Stimulated activated CD8-positive, alpha-beta memory T cell treated with anti-CD3 and anti-CD28 coated beads, Interleukin-12 subunit alpha, Interleukin-12 subunit beta, amount 100 ng/mL, for 4 hours (primary cell): ENCODE data around the gene MPST.
A peak's percentile ranks its signal among the peaks of the same experiment; 100 is the strongest.
"Not testable (repeated sequence)": the region's sequence is repeated elsewhere in the genome, so short reads cannot be mapped to it uniquely, and the experiment has no call there.

ENCODE experiments used
- DNase-seq: peaks from one replicate; pipeline ENCODE4 v3.0.0-alpha.2; 2020; ENCODE audit warnings: low read depth

MPST gene

GRCh38 chr22:37019309-37020191, at the start of gene MPST, which contains the start of gene TST:
TSS of gene MPST (plus strand) at chr22:37019742. CDS start at chr22:37019837, 95 bp downstream.
TSS of gene TST (minus strand) at chr22:37019447. CDS start at chr22:37018732, 715 bp downstream.
- peak; percentile 24 for DNase-seq

DNA sequence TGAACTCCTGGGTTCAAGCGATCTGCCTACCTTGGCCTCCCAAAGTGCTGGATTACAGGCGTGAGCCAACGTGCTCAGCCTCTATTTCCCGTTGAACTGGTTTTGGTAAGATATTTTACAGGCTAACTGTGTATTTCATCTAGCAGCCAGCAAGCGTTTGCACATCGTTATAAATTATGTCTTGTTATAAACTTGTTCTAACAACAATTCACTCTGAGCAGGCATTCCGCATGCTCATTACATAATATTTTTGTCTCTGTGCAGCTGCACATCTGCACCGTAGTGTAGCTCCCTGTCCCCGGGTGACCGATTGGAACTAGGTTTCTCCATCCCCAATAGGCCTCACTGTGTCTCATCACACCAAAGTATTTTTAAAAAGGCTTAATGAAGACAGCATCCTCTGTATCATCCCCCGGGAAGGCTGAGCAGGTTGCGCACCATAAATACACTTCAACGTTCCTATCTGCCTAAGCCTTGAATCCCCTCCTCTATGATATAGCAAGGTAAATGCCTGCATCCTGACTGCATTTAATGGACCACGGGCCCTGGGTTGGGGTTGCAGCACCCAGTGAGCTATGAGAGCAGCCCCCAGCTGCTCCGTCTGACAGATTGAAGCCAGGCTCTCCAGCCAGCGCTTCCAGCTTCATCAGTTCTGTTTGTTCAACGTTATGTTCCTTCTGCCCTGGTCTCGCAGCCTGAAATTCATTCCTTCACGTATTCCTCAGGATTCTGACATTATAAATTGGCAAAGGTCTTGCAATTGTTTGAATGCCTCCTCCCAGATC, 48.0 kb upstream of the MPST start:
- no peak for DNase-seq

- no peak for DNase-seq
Observed at GRCh38 chr22:36976606-36977005, 42.9 kb upstream of the MPST start.

DNA sequence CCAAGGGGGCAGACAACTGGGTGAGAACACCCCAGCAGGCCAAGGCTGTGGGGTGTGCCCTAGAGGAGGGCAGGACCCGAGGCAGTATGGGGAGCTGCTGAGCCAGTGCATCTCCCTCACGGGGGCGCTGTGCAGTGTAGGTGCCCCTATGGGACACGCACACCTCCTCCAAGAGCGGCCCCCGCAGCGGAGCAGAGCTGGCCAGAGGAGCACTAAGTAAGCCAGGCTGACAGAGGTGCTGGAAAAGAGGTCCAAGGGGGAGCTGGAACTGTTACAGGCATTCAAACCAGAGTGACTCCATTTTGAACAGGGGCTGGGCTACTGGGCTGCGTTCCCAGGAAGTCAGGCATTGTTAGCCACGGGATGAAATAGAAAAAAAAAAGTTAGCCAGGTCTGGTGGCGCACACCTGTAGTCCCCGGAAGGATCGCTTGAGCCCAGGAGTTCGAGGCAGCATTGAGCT, 42.1 kb upstream of the MPST start:
- peak; percentile 62 for DNase-seq

DNA sequence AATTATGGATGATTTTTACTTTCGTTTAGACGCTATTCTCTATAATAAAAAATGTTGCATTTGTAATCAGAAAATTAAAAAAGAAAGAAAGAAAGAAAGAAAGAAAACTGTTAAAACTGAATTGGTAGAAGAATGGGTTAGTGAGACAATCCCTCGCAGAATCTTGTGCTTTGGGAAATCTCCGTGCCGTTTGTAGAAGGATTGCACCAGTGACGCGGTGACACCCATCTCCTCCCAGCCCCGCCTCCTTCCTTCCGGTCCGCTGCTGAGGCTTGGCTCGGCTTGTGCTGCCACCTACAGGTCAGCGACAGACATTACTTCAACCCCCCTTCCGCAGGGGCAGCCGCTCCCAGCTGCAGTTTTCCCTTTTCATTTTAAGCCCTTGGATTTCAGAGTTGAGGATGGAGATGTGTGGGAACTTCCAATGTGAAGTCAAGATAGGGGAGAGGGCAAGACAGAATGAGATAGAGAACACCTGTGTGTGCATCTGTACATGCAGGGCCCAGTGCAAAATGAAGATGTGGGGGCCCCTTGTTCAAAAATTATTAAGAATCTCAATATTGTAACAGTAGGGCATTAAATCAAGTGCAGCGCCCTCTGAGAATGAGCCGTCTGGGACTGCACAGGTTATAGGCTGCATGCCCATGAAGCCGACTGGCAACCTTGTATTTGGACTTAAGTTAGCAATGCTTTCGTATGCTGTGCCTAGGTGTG, 41.4 kb upstream of the MPST start:
- DNase-seq: peak; percentile 76

- no peak for DNase-seq
Observed at GRCh38 chr22:36979016-36979910, 40.3 kb upstream of the MPST start.

GRCh38 chr22:36981247-36981775, 38.2 kb upstream of the MPST start:
- DNase-seq: no peak

- DNase-seq: no peak
Observed at GRCh38 chr22:36982136-36982535, 37.4 kb upstream of the MPST start.

DNA sequence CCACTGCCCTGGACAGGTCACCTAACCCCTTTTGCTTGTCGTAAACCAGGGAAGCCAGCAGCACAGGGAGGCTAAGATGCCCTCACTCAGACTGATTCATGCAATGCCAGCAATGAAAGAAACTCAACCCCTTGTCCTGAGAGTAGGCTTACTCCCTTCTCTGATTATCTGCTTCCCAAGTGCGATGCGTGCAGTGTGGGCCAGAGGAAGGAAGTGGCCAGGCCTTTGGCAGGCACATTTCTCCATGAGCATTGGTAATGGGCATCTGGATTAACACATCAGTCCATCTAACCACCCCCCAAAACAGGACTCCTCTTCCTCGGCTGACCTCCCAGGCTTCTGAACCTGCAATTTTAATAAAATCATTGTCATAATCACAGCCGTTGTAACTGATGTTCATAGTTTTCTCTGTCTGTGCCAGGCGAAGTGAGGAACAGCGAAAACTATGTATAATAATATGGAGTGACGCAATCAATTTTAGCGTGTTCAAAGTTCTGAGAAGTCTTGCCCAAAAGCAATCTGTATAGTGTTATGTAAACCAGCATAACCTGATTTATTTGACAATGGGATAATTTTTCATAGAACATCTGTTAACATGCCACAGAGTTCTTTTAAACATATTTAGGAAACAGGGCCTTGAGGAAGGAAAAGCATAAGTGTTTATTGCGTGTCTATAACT, 34.2 kb upstream of the MPST start:
- no peak for DNase-seq

DNA sequence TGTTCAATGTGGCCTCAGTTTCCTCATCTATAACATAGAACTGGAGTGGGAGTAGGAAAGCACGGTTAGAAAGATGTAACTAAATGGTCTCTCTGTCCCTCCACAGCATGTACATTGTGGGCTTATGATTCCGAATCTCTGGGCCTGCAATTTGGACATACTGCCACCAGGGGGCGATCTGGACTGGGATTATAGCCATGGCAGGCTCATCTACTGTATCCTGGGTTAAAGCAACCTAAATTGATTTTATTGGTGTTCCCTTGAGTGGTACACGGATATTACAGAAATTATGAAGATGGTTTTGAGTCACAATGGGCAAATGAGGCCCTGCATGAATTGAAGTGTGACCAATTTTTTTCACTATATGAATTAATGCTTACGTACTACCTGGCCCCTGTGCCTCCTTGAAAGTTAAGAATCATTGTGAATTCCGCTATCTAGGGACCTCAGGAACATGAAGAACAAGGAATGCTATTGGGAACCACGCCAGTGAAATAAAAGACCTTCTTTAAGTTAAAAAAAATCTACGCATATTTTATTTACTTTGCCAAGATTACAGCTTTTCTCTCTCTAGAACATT, 33.2 kb upstream of the MPST start:
- DNase-seq: no peak

DNA sequence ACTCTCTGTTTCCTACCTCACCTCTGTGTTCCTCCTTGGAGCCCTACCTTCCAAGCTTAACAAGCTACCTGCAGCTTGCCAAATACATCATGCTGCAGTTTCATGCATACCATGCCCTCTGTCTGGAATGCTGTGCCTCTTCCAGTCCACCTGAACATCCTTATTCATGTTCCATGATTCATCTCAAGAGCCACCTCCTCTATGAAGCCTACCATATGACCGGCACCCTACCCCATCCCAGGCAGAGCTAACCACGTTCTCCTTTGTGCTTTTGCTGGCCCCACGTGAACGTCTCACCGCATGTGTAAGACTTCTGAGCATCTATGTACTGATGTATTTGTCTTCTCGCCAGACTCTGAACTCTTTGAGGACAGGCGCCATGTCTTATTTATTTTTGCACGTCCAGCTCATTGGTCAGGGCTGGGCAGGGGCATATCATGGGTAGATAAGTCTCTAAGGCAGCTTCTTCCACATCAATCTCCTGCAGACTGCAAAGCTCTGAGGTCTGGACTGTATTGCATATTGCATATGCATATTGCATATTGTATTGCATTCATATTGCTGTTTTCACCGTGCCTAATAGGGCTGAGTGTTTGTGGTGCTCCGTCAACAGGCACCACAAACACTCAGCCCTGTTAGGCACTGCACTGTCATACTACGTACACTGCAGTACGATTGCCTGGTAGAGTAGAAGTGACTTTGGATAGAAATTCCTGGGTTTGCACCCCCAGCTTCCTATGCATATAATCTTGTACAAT, 31.3 kb upstream of the MPST start:
- no peak for DNase-seq

DNA sequence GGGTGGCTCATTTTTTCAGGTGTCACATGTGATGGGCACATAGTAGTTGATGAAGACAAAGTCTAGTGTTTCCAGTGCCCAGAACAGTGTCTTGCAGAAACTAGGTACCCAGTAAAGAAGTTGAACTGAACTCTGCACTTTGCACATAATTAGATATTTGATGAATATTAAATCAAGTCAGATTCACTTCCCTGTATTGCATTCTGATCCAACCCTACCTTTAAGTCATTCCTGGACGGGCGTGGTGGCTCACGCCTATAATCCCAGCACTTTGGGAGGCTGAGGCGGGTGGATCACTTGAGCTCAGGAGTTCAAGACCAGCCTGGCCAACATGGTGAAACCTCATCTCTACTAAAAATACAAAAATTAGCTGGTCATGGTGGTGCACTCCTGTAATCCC, 30.5 kb upstream of the MPST start:
- not testable (repeated sequence) for DNase-seq

DNA sequence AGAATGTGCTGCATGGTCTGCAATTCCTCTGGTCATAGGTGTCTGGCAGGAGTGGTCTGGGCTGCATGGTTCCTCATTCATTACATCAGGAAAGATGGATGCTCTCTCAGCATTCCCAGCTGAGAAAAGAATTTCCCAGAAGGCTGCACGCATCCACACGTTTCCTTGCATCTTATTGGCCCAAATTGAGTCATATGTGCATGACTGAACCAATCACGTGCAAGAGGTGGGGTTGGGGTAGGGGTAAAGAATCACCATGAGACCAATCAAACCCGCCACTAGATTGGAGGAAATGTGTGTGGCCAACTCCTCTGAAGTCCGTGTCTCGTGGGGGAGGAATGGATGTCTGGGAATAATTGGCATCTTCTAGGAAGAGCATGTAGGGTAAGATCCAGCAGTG, 29.1 kb upstream of the MPST start:
- DNase-seq: no peak

DNA sequence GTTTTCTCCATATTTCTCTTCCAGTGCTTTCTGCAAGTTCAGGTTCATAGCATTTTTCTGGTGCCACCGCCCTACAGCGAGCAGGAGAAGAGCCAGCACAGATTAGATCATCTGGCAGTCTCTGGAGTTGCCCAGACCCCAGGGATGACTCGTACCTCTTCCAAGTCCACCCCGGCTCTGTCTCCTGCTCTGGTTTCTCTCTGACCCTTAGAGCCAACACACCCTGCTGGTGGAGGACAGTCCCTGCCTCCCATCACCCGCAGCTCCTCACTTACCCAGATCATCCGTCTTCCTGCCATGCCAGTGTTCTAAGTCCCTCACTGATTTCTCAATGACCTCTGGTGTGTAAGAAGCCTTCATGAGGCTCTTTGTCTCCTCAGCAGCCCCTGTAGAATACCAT, 28.3 kb upstream of the MPST start:
- DNase-seq: no peak

GRCh38 chr22:36997746-36998145, 21.8 kb upstream of the MPST start:
- no peak for DNase-seq

DNA sequence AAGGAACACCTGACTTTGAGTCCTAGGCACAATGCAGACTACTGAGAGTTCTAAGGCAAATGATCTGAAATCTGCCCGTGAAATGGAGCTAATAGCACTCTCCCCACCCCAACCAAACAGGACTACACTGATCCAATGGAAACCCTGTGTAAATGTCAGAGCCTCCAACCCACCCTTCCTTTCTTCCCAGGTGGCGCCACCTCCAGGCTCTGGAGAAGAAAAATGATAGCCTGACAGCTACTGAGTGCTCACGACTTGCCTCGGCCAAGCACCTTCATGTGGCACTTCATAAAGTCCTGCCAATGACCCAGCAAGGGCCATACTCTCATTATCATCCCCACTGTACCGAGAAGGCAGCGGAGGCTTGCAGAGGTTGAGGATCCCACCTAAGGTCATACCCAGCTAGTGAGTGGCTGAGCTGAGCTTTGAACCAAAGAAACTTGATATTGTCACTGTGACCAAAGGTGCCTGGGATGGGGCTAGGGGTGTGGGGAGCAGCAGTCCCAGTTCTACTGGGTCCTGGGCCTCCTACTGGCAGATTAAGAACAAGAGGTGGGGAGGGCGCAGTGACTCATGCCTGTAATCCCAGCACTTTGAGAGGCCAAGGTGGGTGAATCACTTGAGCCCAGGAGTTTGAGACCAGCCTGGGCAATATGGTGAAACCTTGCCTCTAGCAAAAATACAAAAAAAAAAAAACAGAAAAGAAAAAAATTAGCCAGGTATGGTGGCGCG, 20.8 kb upstream of the MPST start:
- no peak for DNase-seq

GRCh38 chr22:36999463-36999862, 20.1 kb upstream of the MPST start:
- no peak for DNase-seq

GRCh38 chr22:37000676-37001534, 18.6 kb upstream of the MPST start:
- no peak for DNase-seq
